Lung (tissue), 12 donors: ENCODE results near the gene CHMP1A. TPM values are rescaled to one million over a fixed set of nuclear protein-coding genes. Genes with fewer than 3 reads are reported as not detected.

ENCODE experiments used
- ATAC-seq: fragments of 200-7000 bp; cut with Tn5 transposase; one replicate; pipeline ENCODE4 v1.9.1; 2020; ENCODE audit warnings: moderate number of reproducible peaks; ENCODE audit not compliant: insufficient read depth, low FRiP score
- DNase-seq, 3 donors: peaks; one replicate each; pipeline ENCODE4 v3.0.0-alpha.2; 2013 to 2017
- H3K27ac ChIP-seq, 2 donors: one replicate each; pipeline ENCODE4 v1.5.1; 2013; ENCODE audit warnings: mild to moderate bottlenecking in 2 of 2, moderate library complexity in 2 of 2, control low read depth in 1 of 2, inconsistent platforms in 1 of 2, low read depth in 1 of 2, low read length in 1 of 2
- H3K27me3 ChIP-seq, 3 donors: one replicate each; pipeline ENCODE4 v1.5.1; 2013; ENCODE audit warnings: low read length in 2 of 3; ENCODE audit not compliant: control insufficient read depth in 3 of 3, insufficient read depth in 3 of 3
- H3K36me3 ChIP-seq, 4 donors: one replicate each; pipeline ENCODE4 v1.5.1; 2013; ENCODE audit warnings: low read length in 4 of 4, mild to moderate bottlenecking in 1 of 4, moderate library complexity in 1 of 4; ENCODE audit not compliant: control insufficient read depth in 4 of 4, insufficient read depth in 4 of 4
- H3K4me1 ChIP-seq, 5 donors: one replicate each; pipeline ENCODE4 v1.5.1; 2013; ENCODE audit warnings: low read length in 5 of 5, mild to moderate bottlenecking in 2 of 5, moderate library complexity in 1 of 5; ENCODE audit not compliant: control insufficient read depth in 5 of 5, insufficient read depth in 5 of 5
- H3K4me3 ChIP-seq: one replicate; pipeline ENCODE4 v1.5.1; 2013; ENCODE audit warnings: mild to moderate bottlenecking, control low read depth, moderate library complexity
- H3K9ac ChIP-seq, 2 donors: one replicate each; pipeline ENCODE4 v1.5.1; 2013; ENCODE audit warnings: low read length in 2 of 2, control low read depth in 1 of 2; ENCODE audit not compliant: insufficient read depth in 1 of 2
- H3K9me3 ChIP-seq, 4 donors: one replicate each; pipeline ENCODE4 v1.5.1; 2013; ENCODE audit warnings: low read length in 3 of 4, mild to moderate bottlenecking in 1 of 4, moderate library complexity in 1 of 4; ENCODE audit not compliant: control insufficient read depth in 4 of 4, insufficient read depth in 3 of 4
- WGBS, 2 donors: extraction: QIAGEN DNeasy Blood & Tissue Kit; methylation state at CpG; one replicate each; pipeline ENCODE4 v1.1.7; 2013; 5-methylcytosine and 5-hydroxymethylcytosine counted together
- polyA plus RNA-seq, 2 donors: library from polyadenylated mRNA; stranded (reverse); fragments of 200-250 nt; gene quantifications; one replicate each; pipeline ENCODE4 v1.2.1, GENCODE V29; 2013
- total RNA-seq, 2 donors: library from RNA; depleted of rRNA in 1 of 2; stranded (reverse); fragments of >200 nt in 1 of 2; gene quantifications; one replicate each; pipeline ENCODE4 v1.2.1, GENCODE V29; 2014 to 2021
- TF ChIP-seq, protein P1 (sequence below): IDR thresholded peaks from 2 replicates; pipeline ENCODE4 v1.5.1; 2012; ENCODE audit warnings: mild to moderate bottlenecking; ENCODE audit errors: control extremely low read depth, extremely low read depth
- donor health status: control.
- donor health status: control.
- donor health status: Bipolar disorder and iron deficiency.
- donor health status: healthy.
- donor health status: DM: yes; HTN: yes; CAD: no.

CHMP1A gene
- total and polyA plus RNA-seq, 4 donors, result 61.3 to 98.4 (median 85.5) TPM

DNA sequence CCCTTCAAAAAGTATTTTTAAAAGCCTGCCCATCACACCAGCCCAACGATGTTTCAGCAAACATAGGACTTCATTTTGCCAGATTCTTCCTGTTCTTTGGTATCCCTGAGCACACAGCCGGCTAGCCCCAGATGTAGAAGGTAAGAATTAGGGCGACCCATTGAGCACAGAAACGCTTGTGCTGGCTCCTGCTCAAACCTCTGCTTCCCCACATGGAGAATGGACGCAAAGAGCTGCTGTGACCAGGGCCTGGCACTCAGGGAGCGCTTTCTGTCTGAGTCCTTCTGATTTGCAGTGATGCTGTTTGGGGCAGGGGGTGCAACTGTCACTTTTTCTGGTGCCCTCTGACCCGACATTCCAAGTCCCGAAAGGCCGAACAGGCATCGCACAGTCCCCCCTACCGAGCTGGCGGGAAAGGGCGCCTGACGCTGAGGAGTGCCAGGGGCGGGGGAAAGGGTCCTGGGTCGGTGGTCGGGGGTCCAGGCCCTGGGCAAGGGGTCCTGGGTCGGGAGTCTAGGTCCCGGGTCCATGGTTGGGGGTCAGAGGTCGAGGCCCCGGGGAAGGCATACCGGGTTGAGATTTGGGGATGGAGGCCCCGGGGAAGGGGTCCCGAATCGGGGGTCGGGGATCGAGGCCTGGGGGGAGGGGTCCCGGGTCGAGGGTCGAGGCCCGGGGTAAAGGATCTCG is 930 bp downstream of the CHMP1A start:
- Histone ChIP-seq H3K27ac (no peak overlapping the region), H3K9ac (peak overlapping the region in 1 of 2 donors; percentile 63), H3K9me3 (no peaks in the 10 kb centered on the region), H3K4me3 (peak overlapping the region; percentile 96), H3K36me3 (peaks cover under 1 to 16% (median 8%) of the 10 kb centered on the region in 4 donors), H3K4me1 (peaks cover 5 to 22% (median 8%) of the 10 kb centered on the region in 5 donors), H3K27me3 (no peaks in the 10 kb centered on the region)
- DNase-seq, result no peak
- 31 to 38% methylated on average over 32 of the region's 32 CpGs for WGBS, 2 donors
- no peak for ATAC-seq
- TF ChIP-seq, protein P1, sequence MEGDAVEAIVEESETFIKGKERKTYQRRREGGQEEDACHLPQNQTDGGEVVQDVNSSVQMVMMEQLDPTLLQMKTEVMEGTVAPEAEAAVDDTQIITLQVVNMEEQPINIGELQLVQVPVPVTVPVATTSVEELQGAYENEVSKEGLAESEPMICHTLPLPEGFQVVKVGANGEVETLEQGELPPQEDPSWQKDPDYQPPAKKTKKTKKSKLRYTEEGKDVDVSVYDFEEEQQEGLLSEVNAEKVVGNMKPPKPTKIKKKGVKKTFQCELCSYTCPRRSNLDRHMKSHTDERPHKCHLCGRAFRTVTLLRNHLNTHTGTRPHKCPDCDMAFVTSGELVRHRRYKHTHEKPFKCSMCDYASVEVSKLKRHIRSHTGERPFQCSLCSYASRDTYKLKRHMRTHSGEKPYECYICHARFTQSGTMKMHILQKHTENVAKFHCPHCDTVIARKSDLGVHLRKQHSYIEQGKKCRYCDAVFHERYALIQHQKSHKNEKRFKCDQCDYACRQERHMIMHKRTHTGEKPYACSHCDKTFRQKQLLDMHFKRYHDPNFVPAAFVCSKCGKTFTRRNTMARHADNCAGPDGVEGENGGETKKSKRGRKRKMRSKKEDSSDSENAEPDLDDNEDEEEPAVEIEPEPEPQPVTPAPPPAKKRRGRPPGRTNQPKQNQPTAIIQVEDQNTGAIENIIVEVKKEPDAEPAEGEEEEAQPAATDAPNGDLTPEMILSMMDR, result no peak

DNA sequence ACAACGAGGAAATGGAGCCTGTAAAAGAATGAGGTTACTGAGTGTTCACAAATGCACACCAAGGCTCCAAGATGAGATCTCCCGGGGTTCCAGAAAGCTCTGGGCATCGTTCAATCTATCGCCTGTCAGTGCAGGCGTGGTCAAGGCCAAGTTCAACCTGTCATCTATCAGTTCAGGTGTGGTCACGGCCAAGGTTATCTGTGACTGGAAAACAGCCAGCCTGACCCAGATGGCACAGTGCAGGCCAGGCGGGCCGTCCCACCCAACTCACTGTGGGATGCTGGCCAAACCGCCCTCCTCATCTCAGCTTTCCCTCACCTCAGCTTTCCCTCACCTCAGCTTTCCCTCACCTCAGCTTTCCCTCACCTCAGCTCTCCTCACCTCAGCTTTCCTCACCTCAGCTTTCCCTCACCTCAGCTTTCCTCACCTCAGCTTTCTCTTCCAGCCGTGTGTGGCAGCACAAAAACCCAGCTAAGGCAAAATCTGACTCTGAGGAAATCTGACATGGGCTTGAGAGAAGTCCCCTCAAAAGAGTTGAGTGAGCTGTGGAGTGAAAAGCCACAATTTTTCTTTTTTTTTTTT is 2.4 kb downstream of the CHMP1A start:
- TF ChIP-seq, protein P1, result no peak
- WGBS, 2 donors, result 89 to 93% methylated on average over 10 of the region's 10 CpGs
- H3K9ac ChIP-seq, result no peak overlapping the region

DNA sequence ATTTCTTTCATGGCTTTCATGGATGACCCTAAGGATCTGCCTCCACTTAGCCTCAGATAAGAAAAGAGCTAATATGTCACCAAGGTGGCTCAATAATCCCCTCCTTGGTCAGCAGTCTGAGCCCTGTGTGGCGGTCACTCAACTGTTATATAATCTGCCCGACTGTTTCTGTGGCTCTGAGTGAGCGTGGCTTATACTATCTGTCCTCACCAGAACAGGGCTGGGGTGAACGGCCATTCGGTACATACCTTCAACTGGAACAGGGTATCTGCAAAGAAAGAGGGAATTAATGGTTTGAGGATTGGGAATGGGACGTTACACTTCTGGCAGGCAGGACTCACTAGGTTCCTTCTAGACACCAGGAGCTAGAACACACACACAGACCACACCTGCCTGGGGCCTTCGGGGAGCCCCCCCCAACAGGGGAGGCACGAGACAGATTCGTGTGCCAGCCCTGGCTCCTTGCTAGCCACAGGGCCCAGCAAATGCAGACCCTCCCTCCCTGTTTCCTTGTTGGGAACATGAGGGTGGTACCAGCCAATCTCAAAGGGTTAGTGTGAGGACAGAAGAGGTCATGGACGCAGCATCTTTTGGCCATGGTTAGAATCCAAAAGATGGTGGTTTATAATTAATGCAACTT is 3.7 kb downstream of the CHMP1A start:
- H3K36me3 ChIP-seq, result peaks cover 3 to 20% (median 5%) of the 10 kb centered on the region in 4 donors
- H3K9me3 ChIP-seq, result no peaks in the 10 kb centered on the region
- H3K4me3 ChIP-seq, result no peak overlapping the region
- TF ChIP-seq, protein P1, result no peak
- WGBS, 2 donors, result 91 to 92% methylated on average over 10 of the region's 10 CpGs
- H3K27ac ChIP-seq, result no peak overlapping the region
- no peak for ATAC-seq
- no peaks in the 10 kb centered on the region for H3K27me3 ChIP-seq
- H3K9ac ChIP-seq, result no peak overlapping the region
- no peak for DNase-seq
- peaks cover 5 to 13% (median 7%) of the 10 kb centered on the region in 5 donors for H3K4me1 ChIP-seq

More for the DNA sequence above, 2.4 kb downstream of the CHMP1A start:
- Histone ChIP-seq H3K27ac (no peak overlapping the region), H3K36me3 (peaks cover 2 to 11% (median 3%) of the 10 kb centered on the region in 4 donors), H3K4me3 (no peak overlapping the region), H3K4me1 (peaks cover 5 to 19% (median 8%) of the 10 kb centered on the region in 5 donors), H3K9me3 (no peaks in the 10 kb centered on the region), H3K27me3 (no peaks in the 10 kb centered on the region)
- ATAC-seq (no peak), DNase-seq (no peak)
